ENCODE data around the gene C21orf58.
A peak's percentile ranks its signal among the peaks of the same experiment; 100 is the strongest.

The C21orf58 gene

GRCh38 chr21:46352913-46353312 is 29.2 kb upstream of the C21orf58 start:
- no peak for DNase-seq

- no peak for DNase-seq
Observed at GRCh38 chr21:46352164-46352515, 28.5 kb upstream of the C21orf58 start.

- DNase-seq = no peak
Observed at GRCh38 chr21:46351476-46352163, 27.9 kb upstream of the C21orf58 start.

DNA sequence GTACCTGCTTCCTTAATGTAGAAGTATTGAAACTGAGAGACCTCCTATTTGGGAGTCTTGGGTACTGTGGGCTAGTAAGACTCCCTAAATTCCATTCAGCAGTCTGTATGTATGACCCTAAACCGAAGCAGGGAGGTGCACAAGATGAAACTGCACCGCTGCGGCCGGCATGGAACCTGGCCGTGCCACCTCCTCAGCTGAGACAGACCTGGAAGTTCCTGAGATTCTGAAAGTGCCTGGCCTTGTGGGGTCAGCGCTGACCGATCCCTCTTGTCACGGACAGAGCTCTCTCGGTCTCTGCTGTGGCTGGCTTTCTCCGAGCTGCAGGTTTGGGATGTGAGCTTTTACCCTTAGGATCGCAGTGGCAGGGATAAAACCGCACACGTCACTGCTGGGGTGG is 27.3 kb upstream of the C21orf58 start:
- no peak for DNase-seq

DNA sequence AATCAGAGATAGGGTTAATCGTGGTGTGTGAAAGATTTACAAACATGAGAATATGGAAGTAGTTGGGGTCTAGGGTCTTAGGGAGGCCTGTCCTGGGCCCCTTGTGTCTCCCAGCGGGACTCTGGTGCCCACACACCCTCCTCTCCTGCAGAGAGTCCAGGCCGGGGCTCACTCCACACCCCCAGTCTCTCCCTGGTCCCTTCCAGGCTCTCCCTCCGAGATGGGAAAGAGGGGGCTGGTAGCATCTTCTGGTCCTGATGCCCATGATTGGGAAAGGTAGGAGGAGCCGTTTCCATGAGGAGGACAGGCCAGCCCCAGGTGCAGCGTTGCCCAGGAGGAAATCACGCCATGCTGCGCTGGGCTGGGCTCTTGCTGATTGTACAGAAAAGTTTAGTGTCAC is 26.9 kb upstream of the C21orf58 start:
- no peak for DNase-seq

DNA sequence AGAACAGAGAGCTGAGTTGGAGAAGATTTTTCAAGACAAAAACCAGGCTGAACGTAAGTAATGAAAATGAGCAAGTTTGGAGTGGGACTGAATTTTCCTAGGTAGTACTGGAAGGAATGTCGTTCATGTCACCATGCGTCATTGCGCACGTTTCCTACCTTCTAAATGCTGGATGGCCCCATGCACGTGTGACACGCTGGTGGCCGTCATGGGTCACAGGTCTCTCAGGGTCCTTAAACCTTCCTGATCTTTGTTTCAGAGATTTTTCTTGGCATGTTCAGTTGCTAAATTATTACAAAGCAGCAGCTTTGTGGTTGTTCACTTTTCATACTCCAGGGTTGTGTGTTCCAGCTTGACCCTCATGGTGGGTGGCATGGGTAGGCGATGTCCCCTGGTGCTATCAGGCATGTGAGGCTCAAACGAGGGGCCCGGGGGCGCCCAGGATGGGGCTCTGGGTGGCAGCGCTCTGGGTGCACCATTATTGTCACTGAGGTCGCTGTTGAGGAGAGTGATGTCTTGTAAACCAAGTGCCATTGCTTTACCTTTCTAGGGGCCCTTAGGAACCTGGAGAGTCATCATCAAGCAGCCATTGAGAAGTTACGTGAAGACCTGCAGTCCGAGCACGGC is 25.6 kb upstream of the C21orf58 start:
- DNase-seq = no peak

DNA sequence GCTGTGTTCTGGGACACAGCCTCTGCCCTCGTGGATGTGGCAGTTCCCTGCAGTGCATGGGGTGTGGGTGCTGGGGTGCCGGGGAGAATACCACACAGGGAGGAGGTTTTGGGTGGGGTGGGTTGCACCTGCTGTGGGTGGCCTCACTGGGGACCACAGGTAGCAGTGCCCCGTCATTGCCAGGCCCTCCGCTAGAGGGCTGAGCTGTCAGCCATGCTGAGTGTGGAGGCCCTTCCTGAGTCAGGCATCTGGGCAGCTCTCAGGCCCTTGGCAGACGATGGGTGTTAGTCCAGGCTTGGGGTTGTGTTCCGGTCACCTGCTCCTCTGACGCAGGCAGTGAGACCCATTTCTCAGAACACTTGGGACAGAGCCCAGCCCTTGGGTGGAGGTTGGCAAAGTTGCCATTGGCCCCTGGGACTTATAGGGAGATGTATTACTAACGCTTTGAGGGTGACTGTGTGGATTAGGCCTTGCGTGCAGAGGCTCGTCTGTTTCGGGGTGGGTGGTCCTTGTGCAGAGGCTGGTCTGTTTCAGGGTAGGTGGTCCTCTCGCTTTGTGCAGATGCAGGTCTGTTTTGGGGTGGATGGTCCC is 24.2 kb upstream of the C21orf58 start:
- DNase-seq = no peak

GRCh38 chr21:46347203-46347550 is 23.5 kb upstream of the C21orf58 start:
- no peak for DNase-seq

- no peak for DNase-seq
Observed at GRCh38 chr21:46346296-46347202, 22.9 kb upstream of the C21orf58 start.

GRCh38 chr21:46345861-46346260 is 22.2 kb upstream of the C21orf58 start:
- DNase-seq = no peak

- DNase-seq = no peak
Observed at GRCh38 chr21:46344219-46344915, 20.7 kb upstream of the C21orf58 start.

DNA sequence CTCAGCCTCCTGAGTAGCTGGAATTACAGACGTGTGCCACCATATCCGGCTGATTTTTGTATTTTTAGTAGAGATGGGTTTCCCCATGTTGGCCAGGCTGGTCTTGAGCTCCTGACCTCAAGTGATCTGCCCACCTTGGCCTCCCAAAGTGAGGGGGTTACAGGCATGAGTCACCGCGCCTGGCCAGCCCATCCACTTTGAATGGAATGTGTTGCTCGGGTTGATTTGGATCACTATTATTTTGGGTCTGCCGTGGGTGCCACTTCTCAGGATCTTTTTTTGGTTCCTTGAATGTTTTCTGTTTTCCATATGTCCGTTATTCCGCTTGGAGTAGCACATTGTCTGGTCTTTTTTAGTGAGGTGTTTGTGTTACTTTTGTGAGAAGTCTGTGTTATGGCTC is 17.3 kb upstream of the C21orf58 start:
- no peak for DNase-seq

DNA sequence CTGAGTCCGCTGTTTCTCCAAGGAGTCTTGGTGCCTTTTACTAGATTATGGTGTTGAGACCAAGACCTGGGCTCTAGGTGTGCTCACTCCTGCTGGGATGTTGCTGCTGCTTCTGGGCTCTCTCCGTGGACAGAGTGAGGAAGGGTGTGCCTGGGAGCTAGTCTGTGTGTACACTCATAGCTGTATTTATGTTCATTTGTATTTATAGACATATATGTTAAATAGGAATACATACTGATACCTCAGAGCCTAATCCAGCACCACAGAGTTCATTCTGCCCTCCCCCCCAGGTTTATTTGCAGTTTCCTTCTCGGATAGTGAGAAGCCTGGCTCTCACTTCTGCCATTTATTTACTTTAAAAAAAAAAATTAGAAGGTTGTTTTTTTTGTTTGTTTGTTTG is 12.9 kb upstream of the C21orf58 start:
- no peak for DNase-seq

DNA sequence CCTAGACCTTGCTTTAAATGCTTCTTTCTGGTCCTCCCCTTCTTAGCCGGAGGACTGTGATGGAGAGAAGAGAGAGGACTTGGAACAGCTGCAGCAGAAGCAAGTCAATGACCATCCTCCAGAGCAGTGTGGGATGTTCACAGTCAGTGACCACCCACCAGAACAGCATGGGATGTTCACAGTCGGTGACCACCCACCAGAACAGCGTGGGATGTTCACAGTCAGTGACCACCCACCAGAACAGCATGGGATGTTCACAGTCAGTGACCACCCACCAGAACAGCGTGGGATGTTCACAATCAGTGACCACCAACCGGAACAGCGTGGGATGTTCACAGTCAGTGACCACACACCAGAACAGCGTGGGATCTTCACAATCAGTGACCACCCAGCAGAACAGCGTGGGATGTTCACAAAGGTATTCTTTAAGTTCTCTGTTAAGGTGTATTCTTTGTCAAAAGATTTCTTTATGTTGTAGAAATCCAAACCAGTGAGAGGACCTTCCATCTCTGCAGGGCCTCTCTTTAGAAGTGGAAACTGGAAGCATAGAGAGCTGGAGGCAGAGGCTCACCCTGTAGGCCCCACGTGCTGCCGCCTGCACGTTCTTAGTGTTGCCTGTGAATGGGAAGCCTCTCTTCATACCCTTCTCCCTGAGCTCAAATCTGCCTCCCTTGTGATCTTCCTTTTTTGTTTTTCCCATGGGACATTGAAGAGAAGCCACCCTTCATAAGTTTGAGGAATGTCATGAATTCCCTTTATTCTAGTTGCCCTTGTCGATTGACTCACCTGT is 10.9 kb upstream of the C21orf58 start:
- DNase-seq = no peak

DNA sequence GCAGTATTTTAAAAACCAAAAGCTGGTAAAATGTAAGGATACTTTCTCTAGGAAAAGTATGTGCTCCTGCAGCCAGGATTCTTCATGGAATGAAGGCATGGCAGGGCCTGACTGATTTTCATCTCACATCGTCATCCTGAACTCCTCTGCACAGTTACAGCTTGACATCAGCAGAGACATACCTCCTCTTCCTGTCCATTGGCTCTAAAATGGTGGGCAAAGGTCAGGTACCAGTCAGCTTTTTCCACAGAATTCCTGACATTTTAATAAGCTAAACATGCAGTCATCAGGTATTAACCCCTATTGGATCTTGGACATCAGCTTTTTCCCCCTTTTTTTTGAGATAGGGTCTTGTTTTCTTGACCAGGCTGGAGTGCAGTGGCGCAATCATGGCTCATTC is 6.1 kb upstream of the C21orf58 start:
- no peak for DNase-seq

- no peak for DNase-seq
Observed at GRCh38 chr21:46328151-46328550, 4.5 kb upstream of the C21orf58 start.

GRCh38 chr21:46327711-46328110 is 4.0 kb upstream of the C21orf58 start:
- DNase-seq = no peak

DNA sequence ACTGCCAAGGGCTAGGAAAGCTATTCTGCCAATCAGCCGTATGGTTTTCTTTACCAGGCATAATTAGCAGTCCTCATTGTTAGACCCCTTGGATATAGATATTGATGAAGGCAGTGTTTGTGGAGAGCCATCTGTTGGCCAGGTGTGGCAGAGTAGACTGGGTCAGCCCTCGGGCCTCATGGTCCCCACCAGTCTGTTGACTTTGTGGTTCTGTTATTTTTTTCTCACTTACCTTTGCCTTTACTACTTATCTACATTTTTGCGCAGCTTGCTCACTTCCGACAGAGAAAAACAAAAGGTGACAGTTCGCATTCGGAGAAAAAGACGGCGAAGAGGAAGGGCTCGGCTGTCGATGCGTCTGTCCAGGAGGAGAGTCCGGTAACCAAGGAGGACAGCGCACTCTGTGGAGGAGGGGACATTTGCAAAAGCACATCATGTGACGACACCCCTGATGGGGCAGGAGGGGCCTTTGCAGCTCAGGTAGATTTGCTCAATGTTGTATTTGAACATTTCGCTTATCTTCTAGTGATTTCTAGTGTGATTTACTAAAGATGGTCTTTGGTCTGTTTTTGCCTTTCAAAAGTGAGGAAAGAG is 2.5 kb upstream of the C21orf58 start:
- DNase-seq = peak in 1 of 2 experiments; percentile 31

- DNase-seq = peak; percentile 30 to 45
Observed at GRCh38 chr21:46325073-46325912, 1.6 kb upstream of the C21orf58 start.

DNA sequence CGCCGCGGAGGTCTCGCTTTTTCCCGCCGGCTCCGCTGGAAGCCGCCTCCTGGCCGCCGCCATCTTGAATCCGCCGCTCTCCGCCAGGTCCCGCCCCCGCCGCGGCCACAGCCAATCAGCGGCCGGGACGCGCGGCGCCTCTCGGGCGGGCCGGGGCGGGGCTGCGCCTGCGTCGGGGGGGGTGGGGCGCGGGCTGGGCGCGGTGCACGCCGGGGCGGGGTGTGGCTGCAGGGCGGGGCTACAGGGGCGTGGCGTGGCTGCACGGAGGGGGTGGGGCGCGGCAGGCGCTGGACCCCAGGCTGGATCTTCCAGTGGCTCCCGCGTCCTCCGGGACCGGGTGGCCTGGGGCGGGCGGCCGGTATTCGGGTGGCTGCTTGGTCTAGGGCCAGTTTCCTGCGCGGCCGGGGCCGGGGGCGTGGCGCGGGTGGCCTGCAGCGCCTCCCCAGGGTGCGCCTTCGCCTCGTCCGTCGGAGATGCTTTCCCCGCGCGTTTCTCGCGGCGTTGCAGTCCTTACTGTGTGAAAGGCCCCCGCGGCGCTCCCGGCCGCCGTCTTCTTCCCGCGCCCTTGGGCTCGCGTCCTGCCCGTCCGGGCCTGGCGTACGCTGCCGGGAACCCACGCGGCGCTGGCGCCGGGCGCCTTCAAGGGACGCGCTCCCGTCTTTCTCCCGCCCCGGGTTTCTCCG is 861 bp upstream of the C21orf58 start:
- DNase-seq = peak; percentile 75 to 80
